GM12874 (cell line): ENCODE results near the gene DPY19L3.

Experiments
- TF ChIP-seq, protein P1 (sequence below): IDR thresholded peaks from 2 replicates; pipeline ENCODE4 v1.5.1; 2011; ENCODE audit warnings: low read depth, mild to moderate bottlenecking, control low read depth, low read length, moderate library complexity; ENCODE audit not compliant: insufficient read depth

Gene DPY19L3

DNA sequence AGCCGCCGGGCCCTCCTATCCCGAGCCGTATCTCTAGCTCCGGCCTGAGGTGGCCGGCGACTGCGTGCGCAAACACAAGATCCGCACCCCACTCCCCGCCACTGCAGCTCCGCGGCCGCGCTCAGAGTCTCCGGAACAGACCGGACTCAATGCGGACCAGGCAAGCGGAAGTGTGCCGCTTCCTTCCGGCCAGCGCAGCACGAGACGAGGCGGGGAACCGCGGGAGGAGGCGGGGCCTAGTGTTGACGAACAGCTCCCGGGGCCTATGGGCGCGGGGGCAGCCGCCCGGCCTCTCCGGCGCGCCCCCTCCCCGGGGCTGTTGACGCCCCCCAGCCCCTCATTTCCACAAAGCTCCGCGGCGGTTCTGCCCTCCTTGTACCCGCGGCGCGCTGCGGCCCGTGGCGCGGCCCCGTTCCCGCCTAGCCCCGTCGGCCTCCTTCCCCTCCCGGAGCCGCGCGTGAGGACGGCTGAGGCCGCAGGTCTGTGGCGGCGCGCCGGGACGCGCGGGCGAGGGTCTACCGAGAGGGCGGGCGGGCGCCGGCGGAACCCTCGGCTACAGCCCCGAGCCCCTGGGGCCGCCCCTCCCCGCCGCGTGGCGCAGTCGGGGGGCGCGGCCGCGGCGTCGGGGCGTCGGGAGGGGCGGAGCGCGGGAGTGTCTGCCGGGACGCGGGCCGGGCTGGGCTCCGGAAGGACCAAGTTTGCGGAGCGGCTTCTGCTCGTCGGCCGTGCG is at the start of gene DPY19L3:
TSS of gene DPY19L3 (plus strand) at position 340 of the 730 bp plus-strand sequence. CDS start 2,484 bp downstream, outside the sequence.
- TF ChIP-seq, protein P1, sequence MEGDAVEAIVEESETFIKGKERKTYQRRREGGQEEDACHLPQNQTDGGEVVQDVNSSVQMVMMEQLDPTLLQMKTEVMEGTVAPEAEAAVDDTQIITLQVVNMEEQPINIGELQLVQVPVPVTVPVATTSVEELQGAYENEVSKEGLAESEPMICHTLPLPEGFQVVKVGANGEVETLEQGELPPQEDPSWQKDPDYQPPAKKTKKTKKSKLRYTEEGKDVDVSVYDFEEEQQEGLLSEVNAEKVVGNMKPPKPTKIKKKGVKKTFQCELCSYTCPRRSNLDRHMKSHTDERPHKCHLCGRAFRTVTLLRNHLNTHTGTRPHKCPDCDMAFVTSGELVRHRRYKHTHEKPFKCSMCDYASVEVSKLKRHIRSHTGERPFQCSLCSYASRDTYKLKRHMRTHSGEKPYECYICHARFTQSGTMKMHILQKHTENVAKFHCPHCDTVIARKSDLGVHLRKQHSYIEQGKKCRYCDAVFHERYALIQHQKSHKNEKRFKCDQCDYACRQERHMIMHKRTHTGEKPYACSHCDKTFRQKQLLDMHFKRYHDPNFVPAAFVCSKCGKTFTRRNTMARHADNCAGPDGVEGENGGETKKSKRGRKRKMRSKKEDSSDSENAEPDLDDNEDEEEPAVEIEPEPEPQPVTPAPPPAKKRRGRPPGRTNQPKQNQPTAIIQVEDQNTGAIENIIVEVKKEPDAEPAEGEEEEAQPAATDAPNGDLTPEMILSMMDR = no peak

DNA sequence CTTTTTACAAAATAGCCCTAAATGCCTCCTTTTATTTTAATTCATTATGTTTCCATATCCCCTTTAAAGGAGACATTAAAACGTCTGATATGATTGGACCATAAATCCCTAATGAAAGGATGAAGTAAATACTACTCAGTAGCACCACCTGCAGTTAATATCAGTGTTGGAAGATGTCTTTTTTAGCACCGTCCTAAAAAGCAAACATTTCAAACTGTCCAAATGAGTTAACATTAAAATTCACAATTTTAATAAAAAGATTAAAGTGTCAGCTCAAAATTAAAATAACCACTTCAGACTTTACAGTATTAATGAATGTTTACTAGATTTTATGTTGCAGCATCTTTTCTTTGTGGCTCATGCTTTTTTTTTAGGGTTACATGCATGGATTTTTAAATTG is 47.9 kb upstream of the DPY19L3 start:
- TF ChIP-seq, protein P1 = no peak

DNA sequence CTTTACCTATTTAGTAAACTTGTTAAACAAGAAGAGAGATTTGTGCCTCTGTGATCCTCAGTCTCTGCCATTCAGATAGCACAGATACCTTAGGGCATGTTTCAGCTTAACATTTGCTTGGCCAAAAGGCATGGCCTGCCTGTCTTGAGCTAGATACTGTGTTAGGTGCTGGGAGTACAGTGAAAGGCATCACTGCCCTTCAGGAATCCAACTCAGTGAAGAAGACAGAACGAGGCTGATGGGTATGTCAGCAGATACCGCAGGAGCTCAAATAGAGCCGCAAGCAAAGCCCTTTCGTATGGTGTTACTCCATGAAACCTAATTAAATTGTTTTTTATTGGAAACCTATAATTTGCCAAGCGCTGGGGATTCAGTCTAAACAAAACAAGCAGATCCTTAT is 47.2 kb upstream of the DPY19L3 start:
- TF ChIP-seq, protein P1 = no peak

GRCh38 chr19:32359581-32359980 is 46.0 kb upstream of the DPY19L3 start:
- TF ChIP-seq, protein P1 = no peak

DNA sequence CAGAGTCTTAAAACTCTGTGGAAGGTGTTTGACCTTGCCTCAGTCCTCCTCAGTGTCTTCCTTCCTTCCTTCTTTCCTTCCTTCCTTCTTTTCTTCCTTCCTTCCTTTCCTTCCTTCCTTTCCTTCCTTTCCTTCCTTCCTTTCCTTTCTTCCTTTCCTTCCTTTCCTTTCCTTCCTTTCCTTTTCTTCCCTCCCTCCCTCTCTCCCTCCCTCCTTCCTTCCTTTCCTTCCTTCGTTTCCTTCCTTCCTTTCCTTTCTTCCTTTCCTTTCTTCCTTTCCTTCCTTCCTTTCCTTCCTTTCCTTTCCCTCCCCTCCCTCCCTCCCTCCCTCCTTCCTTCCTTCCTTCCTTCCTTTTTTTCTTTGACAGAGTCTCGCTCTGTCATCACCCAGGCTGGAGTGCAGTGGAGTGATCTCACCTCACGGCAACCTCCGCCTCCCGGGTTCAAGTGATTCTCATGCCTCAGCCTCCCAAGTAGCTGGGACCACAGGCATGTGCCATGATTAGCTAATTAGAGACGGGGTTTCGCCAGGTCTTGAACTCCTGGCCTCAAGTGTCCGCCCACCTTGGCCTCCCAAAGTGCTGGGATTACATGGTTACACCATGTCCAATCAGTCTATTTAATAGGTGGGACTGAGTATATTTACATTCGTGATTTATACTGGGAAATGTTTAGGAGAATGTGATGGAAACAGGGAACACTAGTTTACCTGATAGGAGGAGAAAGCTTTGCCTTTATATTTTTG is 43.8 kb upstream of the DPY19L3 start:
- TF ChIP-seq, protein P1 = no peak

GRCh38 chr19:32362318-32362691 is 43.3 kb upstream of the DPY19L3 start:
- TF ChIP-seq, protein P1 = no peak

DNA sequence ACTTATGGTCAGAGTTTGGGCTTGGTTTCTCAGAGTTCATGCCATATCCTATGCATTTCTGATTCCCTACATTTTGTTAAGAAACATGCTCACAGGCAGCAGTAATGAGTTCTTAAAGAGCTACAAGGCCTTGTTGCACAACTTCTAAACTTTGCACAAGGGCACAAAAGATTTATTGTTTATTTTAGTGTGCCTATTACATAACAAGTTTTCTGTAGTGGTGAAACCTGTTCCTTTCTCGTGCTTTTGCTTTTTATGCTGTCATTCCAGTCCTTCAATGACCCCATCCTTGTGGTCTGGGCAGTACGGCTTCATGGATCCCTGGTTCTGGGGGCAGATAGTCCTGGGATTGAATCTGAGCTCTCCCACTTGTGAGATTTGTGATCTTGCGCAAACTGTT is 42.4 kb upstream of the DPY19L3 start:
- TF ChIP-seq, protein P1 = no peak
